ENCODE results near the gene MBOAT7. TPM values are rescaled to one million over a fixed set of nuclear protein-coding genes. Genes with fewer than 3 reads are reported as not detected.
"Not testable (repeated sequence)": the region's sequence is repeated elsewhere in the genome, so short reads cannot be mapped to it uniquely, and the experiment has no call there.

Gene MBOAT7
- total RNA-seq, 6 experiments from 2014 or later = 263 to 354 (median 313) TPM

GRCh38 chr19:54172471-54173358 lies 16.7 kb downstream of the MBOAT7 start, which contains the start of gene TMC4:
TSS of gene TMC4 (minus strand) at chr19:54173160. CDS start at chr19:54173117, 43 bp downstream.
- Mint-ChIP-seq H3K4me1 (ENCODE audit: low read depth) (peaks cover 5% of the 10 kb centered on the region; the same call in 1 of the 2 replicates), H3K9me3 (no peaks in the 10 kb centered on the region), H3K36me3 (ENCODE audit: low read depth) (peaks cover 5% of the 10 kb centered on the region; the same call in 1 of the 2 replicates), H3K27me3 (ENCODE audit: insufficient read depth) (peaks cover 9% of the 10 kb centered on the region; the same call in 1 of the 2 replicates), H3K27ac (peak within 1 kb of the TSS; percentile 54), H3K4me3 (no peak within 1 kb of the TSS)
- no peak for DNase-seq
- TF ChIP-seq, protein P1, sequence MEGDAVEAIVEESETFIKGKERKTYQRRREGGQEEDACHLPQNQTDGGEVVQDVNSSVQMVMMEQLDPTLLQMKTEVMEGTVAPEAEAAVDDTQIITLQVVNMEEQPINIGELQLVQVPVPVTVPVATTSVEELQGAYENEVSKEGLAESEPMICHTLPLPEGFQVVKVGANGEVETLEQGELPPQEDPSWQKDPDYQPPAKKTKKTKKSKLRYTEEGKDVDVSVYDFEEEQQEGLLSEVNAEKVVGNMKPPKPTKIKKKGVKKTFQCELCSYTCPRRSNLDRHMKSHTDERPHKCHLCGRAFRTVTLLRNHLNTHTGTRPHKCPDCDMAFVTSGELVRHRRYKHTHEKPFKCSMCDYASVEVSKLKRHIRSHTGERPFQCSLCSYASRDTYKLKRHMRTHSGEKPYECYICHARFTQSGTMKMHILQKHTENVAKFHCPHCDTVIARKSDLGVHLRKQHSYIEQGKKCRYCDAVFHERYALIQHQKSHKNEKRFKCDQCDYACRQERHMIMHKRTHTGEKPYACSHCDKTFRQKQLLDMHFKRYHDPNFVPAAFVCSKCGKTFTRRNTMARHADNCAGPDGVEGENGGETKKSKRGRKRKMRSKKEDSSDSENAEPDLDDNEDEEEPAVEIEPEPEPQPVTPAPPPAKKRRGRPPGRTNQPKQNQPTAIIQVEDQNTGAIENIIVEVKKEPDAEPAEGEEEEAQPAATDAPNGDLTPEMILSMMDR (IDR thresholded peaks at IDR 0.05) = peak; percentile 50

- H3K36me3 Mint-ChIP-seq (ENCODE audit: low read depth); DNase-seq; H3K4me3 Mint-ChIP-seq; H3K27me3 Mint-ChIP-seq (ENCODE audit: insufficient read depth); H3K4me1 Mint-ChIP-seq (ENCODE audit: low read depth); H3K9me3 Mint-ChIP-seq: not testable (repeated sequence)
- peak overlapping the region; percentile 40; the same call in 1 of the 2 replicates for H3K27ac Mint-ChIP-seq
Observed at GRCh38 chr19:54171736-54172431, 17.5 kb downstream of the MBOAT7 start.

DNA sequence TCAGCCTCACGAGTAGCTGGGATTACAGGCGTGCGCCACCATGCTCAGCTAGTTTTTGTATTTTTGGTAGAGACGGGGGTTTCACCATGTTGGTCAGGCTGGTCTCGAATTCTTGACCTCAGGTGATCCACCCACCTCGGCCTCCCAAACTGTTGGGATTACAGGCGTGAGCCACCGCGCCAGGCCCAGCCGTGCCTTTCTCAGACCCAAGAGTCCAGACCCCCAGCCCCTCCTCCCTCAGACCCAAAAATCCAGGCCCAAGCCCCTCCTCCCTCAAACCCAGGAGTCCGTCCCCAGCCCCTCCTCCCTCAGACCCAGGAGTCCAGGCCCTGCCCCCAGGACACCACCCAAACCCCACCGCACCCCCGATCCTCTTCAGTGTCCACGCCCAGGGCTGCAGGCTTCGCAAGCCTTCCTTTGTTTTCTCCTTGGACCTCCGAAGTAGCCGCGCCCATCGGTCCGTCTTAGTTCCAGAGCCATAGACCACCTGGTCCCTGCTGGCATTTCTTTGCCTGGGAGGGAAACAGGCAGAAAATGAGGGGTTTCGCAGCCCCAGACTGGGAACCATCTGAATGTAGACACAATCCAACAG lies 20.1 kb downstream of the MBOAT7 start:
- TF ChIP-seq, protein P1 (IDR thresholded peaks at IDR 0.05) = no peak
- Mint-ChIP-seq H3K27ac (no peak overlapping the region), H3K4me3 (no peak overlapping the region), H3K27me3 (ENCODE audit: insufficient read depth) (peaks cover 11% of the 10 kb centered on the region), H3K36me3 (ENCODE audit: low read depth) (peaks cover 2% of the 10 kb centered on the region; the same call in 1 of the 2 replicates), H3K4me1 (ENCODE audit: low read depth) (peaks cover 5% of the 10 kb centered on the region; the same call in 1 of the 2 replicates), H3K9me3 (peaks cover 12% of the 10 kb centered on the region)
- no peak for DNase-seq

GRCh38 chr19:54168174-54168917 lies 21.0 kb downstream of the MBOAT7 start:
- peaks cover 8% of the 10 kb centered on the region; the same call in 1 of the 2 replicates for H3K36me3 Mint-ChIP-seq (ENCODE audit: low read depth)
- TF ChIP-seq, protein P1 (IDR thresholded peaks at IDR 0.05) = peak; percentile 85

DNA sequence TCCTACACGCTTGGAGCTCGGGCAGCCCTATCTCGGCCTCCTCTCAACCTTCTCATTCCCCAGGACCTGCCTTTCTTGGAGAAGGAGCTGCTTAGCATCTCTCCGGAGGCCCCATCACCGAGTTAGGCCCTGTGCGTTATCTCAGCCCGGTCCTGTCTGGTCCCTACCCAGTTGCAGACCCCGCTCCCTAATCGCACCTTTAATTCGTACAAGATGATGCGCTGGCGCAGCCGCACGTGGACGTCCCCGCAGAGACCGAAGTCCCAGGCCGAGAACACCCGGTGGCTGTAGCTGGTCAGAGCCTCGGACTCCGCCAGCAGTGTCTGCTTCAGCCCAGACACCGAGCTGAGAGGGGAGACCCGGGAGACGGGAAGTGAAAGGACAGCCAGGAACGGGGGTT lies 24.2 kb downstream of the MBOAT7 start:
- Mint-ChIP-seq H3K4me3 (no peak overlapping the region), H3K36me3 (ENCODE audit: low read depth) (peaks cover 17% of the 10 kb centered on the region), H3K9me3 (peaks cover 26% of the 10 kb centered on the region), H3K27ac (no peak overlapping the region), H3K27me3 (ENCODE audit: insufficient read depth) (peaks cover 5% of the 10 kb centered on the region), H3K4me1 (ENCODE audit: low read depth) (peaks cover 18% of the 10 kb centered on the region)
- TF ChIP-seq, protein P1 (IDR thresholded peaks at IDR 0.05) = no peak
- DNase-seq = no peak

More at GRCh38 chr19:54168174-54168917, 21.0 kb downstream of the MBOAT7 start:
- Mint-ChIP-seq H3K4me3 (no peak overlapping the region), H3K9me3 (peaks cover 18% of the 10 kb centered on the region), H3K27ac (no peak overlapping the region), H3K27me3 (ENCODE audit: insufficient read depth) (peaks cover 12% of the 10 kb centered on the region), H3K4me1 (ENCODE audit: low read depth) (peaks cover 5% of the 10 kb centered on the region; the same call in 1 of the 2 replicates)
- DNase-seq = peak; percentile 76
